Left lung (tissue), 10 donors: Measurements from ENCODE around the gene CBLN1. TPM values are rescaled to one million over a fixed set of nuclear protein-coding genes. Genes with fewer than 3 reads are reported as not detected.

Experiments
- ATAC-seq: fragments of 200-7000 bp; cut with Tn5 transposase; one replicate; pipeline ENCODE4 v1.9.1; 2020; ENCODE audit warnings: moderate library complexity
- DNase-seq, 4 donors: peaks; one replicate each; pipeline ENCODE4 v3.0.0-alpha.2; 2013 to 2020
- H3K27ac ChIP-seq, 2 donors: fragments of 200-600 bp; sonication (generic) in 1 of 2; one replicate each; pipeline versions ENCODE4 v1.5.0 to v1.8.0; 2020 to 2021
- H3K27me3 ChIP-seq, 2 donors: fragments of 200-600 bp; sonication (generic) in 1 of 2; one replicate each; pipeline versions ENCODE4 v1.5.0 to v1.8.0; 2020 to 2021
- H3K36me3 ChIP-seq, 2 donors: fragments of 200-600 bp; sonication (generic) in 1 of 2; one replicate each; pipeline versions ENCODE4 v1.5.0 to v1.8.0; 2020 to 2021
- H3K4me1 ChIP-seq, 2 donors: fragments of 200-600 bp; one replicate each; pipeline ENCODE4 v1.8.0; 2021
- H3K4me3 ChIP-seq, 2 donors: fragments of 200-600 bp; sonication (generic) in 1 of 2; one replicate each; pipeline versions ENCODE4 v1.5.0 to v1.8.0; 2020 to 2021; ENCODE audit warnings: mild to moderate bottlenecking in 1 of 2
- H3K9me3 ChIP-seq, 2 donors: fragments of 200-600 bp; sonication (generic) in 1 of 2; one replicate each; pipeline versions ENCODE4 v1.5.0 to v1.8.0; 2020 to 2021
- CTCF ChIP-seq, 2 donors: fragments of 200-600 bp; sonication (generic) in 1 of 2; IDR thresholded peaks; one replicate each; pipeline versions ENCODE4 v1.5.0 to v1.8.0; 2021; ENCODE audit warnings: antibody characterized with exemption in 2 of 2
- intact Hi-C, 2 donors: fragments of 100-400 bp; cut with DNase I; formaldehyde crosslinking; loops; one replicate each; pipeline versions ENCODE4 v1.11.2 to v1.14.2; 2022
- polyA plus RNA-seq, 6 donors: library from polyadenylated mRNA; unstranded; fragments of 120-200 nt; gene quantifications; one replicate each; pipeline ENCODE4 v1.2.1, GENCODE V29; 2013; ENCODE audit not compliant: insufficient read length in 6 of 6
- total RNA-seq, 2 donors: library from RNA; stranded (reverse); fragmentation: NEBNext Ultra II Directional; extraction: Animal tissue kit (Norgen Biotek cat#: 25700); gene quantifications; one replicate each; pipeline ENCODE4 v1.2.1, GENCODE V29; 2021
- donor health status: DM: no; HTN: yes; CAD: no.
- donor health status: DM: no; HTN: no; CAD: no.

Gene CBLN1
- total and polyA plus RNA-seq, 8 donors: 0.12 to 0.70 (median 0.19) TPM; not detected in 2

DNA sequence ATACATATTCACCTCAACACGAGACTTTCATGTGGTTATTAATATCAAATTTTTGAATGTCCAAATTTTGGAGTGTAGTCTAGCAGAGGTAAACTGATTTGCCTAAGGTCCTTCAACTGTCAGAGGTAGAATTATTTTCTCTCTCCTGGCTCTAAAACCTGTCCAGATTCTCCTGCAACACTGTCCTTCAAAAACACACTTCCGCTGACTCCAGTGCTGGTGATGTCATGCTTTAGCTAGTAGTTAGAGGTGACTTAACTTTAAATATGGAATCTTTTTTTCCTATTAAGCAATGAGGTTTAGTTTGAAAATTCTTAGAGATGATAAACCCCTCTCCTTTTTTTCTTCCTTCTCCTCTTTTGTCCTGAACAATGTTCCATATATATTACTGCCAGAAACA, 10.8 kb upstream of the CBLN1 start:
- no peak for TF ChIP-seq CTCF (IDR thresholded peaks at IDR 0.05)
- DNase-seq (no peak), ATAC-seq (no peak)
- Histone ChIP-seq H3K27ac (no peak overlapping the region), H3K9me3 (no peaks in the 10 kb centered on the region), H3K4me1 (no peaks in the 10 kb centered on the region), H3K4me3 (no peak overlapping the region), H3K27me3 (peaks cover 2 to 23% of the 10 kb centered on the region in 2 donors), H3K36me3 (no peaks in the 10 kb centered on the region)
- intact Hi-C loops: no loop called here

DNA sequence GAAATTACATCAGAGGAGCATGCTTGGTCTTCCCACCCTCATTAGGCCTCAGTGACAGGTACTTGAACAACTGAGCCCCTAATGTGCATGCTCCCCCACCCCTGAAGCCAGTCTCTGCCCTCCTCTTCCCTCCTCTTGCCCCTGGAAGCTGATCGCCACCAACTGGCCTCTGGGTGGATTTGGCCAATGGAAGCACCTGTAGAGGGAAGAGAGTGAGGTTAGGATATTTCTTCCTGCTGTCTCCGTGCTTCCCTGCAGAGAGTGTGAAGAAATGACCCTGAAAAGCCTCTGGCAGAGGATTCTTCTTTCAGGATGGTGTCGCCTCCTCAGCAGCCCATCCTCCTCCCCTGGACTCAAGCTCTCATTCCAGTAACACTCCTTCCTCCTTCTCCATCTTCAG, 5.9 kb upstream of the CBLN1 start:
- H3K27me3 ChIP-seq: peaks cover 41 to 65% of the 10 kb centered on the region in 2 donors
- ATAC-seq (no peak), DNase-seq (no peak)
- no peak for TF ChIP-seq CTCF (IDR thresholded peaks at IDR 0.05)
- peaks cover 0 to 8% of the 10 kb centered on the region in 2 donors for H3K4me1 ChIP-seq
- no peak overlapping the region for H3K4me3 ChIP-seq
- H3K9me3 ChIP-seq: no peaks in the 10 kb centered on the region
- H3K27ac ChIP-seq: no peak overlapping the region
- H3K36me3 ChIP-seq: no peaks in the 10 kb centered on the region
- intact Hi-C loops: no loop called here

GRCh38 chr16:49284962-49285361, 3.3 kb upstream of the CBLN1 start:
- H3K27ac ChIP-seq: no peak overlapping the region
- no peaks in the 10 kb centered on the region for H3K9me3 ChIP-seq
- no peak for TF ChIP-seq CTCF (IDR thresholded peaks at IDR 0.05)
- H3K36me3 ChIP-seq: no peaks in the 10 kb centered on the region
- H3K27me3 ChIP-seq: peaks cover 61 to 91% of the 10 kb centered on the region in 2 donors
- peaks cover 0 to 22% of the 10 kb centered on the region in 2 donors for H3K4me1 ChIP-seq
- no peak for DNase-seq
- intact Hi-C loops: no loop called here
- no peak overlapping the region for H3K4me3 ChIP-seq
- ATAC-seq: no peak

- TF ChIP-seq CTCF (IDR thresholded peaks at IDR 0.05): no peak
- ATAC-seq (no peak), DNase-seq (peak in 1 of 4 donors; percentile 59)
- peaks cover 0 to 22% of the 10 kb centered on the region in 2 donors for H3K4me1 ChIP-seq
- intact Hi-C loops: no loop called here
- no peak overlapping the region for H3K4me3 ChIP-seq
- H3K9me3 ChIP-seq: no peaks in the 10 kb centered on the region
- H3K36me3 ChIP-seq: no peaks in the 10 kb centered on the region
- peaks cover 75 to 95% of the 10 kb centered on the region in 2 donors for H3K27me3 ChIP-seq
- no peak overlapping the region for H3K27ac ChIP-seq
Measured at GRCh38 chr16:49283376-49284049, 1.9 kb upstream of the CBLN1 start.

GRCh38 chr16:49282690-49283375, 1.2 kb upstream of the CBLN1 start:
- H3K4me1 ChIP-seq: peaks cover 0 to 22% of the 10 kb centered on the region in 2 donors
- intact Hi-C loops: no loop called here
- no peak for TF ChIP-seq CTCF (IDR thresholded peaks at IDR 0.05)
- H3K27me3 ChIP-seq: peaks cover 80 to 99% of the 10 kb centered on the region in 2 donors
- no peaks in the 10 kb centered on the region for H3K36me3 ChIP-seq
- peak overlapping the region in 1 of 2 donors; percentile 37 for H3K4me3 ChIP-seq
- DNase-seq (peak in 1 of 4 donors; percentile 76), ATAC-seq (no peak)
- no peak overlapping the region for H3K27ac ChIP-seq
- H3K9me3 ChIP-seq: no peaks in the 10 kb centered on the region
